Coronary artery (tissue), 2 donors: ENCODE results near the gene ZBTB34.

Source experiments
- DNase-seq: peaks from one replicate; pipeline ENCODE4 v3.0.0-alpha.2; 2017; ENCODE audit warnings: low spot score
- H3K27ac ChIP-seq, 2 donors: fragments of 200-600 bp; sonication (generic); one replicate each; pipeline ENCODE4 v1.5.1; 2016 to 2019
- H3K4me3 ChIP-seq: fragments of 200-600 bp; sonication (generic); 2 replicates; pipeline ENCODE4 v1.5.1; 2016; ENCODE audit warnings: mild to moderate bottlenecking, moderate library complexity
- CTCF ChIP-seq: fragments of 200-600 bp; sonication (generic); IDR thresholded peaks from one replicate; pipeline ENCODE4 v1.5.1; 2019; ENCODE audit warnings: antibody characterized with exemption

Gene ZBTB34

GRCh38 chr9:126874546-126875314 is 14.3 kb downstream of the ZBTB34 start:
- no peak overlapping the region for H3K4me3 ChIP-seq
- no peak overlapping the region for H3K27ac ChIP-seq
- TF ChIP-seq CTCF: no peak
- no peak for DNase-seq

- Histone ChIP-seq H3K4me3 (no peak overlapping the region), H3K27ac (no peak overlapping the region)
- no peak for TF ChIP-seq CTCF
- DNase-seq: no peak
Observed at GRCh38 chr9:126875756-126876510, 15.5 kb downstream of the ZBTB34 start.

GRCh38 chr9:126876531-126876930 is 16.1 kb downstream of the ZBTB34 start:
- no peak for TF ChIP-seq CTCF
- DNase-seq: no peak
- no peak overlapping the region for H3K27ac ChIP-seq
- no peak overlapping the region for H3K4me3 ChIP-seq

DNA sequence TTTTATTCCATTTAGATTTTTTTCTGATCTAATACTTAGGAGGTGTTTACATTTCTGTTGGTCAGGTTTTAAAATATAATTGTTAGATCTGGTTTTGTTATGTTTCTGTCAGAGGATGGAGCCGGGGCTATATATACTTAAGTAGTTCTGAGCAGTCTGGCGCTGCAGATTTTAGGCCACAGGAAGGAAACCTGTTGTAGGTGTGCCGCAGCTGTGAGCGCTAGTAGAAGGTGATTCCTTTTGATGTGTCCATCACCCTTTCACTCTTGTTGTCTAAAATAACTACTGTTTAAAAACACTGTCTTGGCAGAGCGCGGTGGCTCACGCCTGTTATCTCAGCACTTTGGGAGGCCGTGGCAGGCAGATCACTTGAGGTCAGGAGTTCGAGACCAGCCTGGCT is 17.0 kb downstream of the ZBTB34 start:
- no peak overlapping the region for H3K27ac ChIP-seq
- no peak overlapping the region for H3K4me3 ChIP-seq
- no peak for DNase-seq
- no peak for TF ChIP-seq CTCF

DNA sequence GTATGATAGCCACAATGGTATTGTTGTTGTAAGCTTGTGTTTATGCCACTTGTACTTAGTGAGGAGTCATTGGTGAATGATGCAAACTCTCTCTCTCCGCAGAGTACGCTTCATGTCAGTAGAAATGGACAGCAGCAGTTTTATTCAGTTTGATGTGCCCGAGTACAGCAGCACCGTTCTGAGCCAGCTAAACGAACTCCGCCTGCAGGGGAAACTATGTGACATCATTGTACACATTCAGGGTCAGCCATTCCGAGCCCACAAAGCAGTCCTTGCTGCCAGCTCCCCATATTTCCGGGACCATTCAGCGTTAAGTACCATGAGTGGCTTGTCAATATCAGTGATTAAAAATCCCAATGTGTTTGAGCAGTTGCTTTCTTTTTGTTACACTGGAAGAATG is 18.8 kb downstream of the ZBTB34 start:
- Histone ChIP-seq H3K27ac (no peak overlapping the region), H3K4me3 (no peak overlapping the region)
- DNase-seq: no peak
- TF ChIP-seq CTCF: no peak

GRCh38 chr9:126880226-126880946 is 19.9 kb downstream of the ZBTB34 start:
- no peak for DNase-seq
- no peak for TF ChIP-seq CTCF

More at GRCh38 chr9:126880226-126880946, 19.9 kb downstream of the ZBTB34 start:
- no peak overlapping the region for H3K4me3 ChIP-seq
- no peak overlapping the region for H3K27ac ChIP-seq
